ENCODE measurements around the gene SLC34A3. TPM values are rescaled to one million over a fixed set of nuclear protein-coding genes. Genes with fewer than 3 reads are reported as not detected.

The SLC34A3 gene
- total RNA-seq, 1 experiment from 2014 or later: not detected

DNA sequence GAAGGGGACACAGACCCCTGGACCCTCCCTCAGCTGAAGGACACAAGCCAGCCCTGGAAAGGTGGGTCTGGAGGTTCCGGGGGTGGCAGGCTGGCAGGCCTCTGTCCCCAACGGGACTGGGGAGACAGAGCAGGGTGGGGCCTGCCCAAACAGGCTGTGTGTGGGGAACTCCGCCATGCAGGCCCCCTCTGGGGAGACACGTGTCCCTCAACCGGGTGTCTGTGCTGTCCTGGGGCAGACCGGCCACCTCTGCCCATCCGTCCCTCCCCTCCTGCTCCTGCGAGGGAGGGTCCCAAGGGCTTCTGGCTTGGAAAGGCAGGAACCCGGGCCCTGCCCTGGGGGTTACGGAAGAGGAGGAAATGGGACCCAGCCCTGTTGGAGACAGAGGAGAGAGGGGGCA, 1.4 kb downstream of the SLC34A3 start:
- Mint-ChIP-seq H3K36me3 (ENCODE audit: insufficient read depth, unreplicated experiment) (peaks cover 7% of the 10 kb centered on the region), H3K27me3 (ENCODE audit: insufficient read depth, unreplicated experiment) (no peaks in the 10 kb centered on the region), H3K4me3 (ENCODE audit: unreplicated experiment) (no peak overlapping the region), H3K4me1 (ENCODE audit: insufficient read depth, unreplicated experiment) (peaks cover 6% of the 10 kb centered on the region), H3K27ac (ENCODE audit: low read depth, unreplicated experiment) (no peak overlapping the region), H3K9me3 (ENCODE audit: unreplicated experiment) (no peaks in the 10 kb centered on the region)
- TF ChIP-seq, protein P1, sequence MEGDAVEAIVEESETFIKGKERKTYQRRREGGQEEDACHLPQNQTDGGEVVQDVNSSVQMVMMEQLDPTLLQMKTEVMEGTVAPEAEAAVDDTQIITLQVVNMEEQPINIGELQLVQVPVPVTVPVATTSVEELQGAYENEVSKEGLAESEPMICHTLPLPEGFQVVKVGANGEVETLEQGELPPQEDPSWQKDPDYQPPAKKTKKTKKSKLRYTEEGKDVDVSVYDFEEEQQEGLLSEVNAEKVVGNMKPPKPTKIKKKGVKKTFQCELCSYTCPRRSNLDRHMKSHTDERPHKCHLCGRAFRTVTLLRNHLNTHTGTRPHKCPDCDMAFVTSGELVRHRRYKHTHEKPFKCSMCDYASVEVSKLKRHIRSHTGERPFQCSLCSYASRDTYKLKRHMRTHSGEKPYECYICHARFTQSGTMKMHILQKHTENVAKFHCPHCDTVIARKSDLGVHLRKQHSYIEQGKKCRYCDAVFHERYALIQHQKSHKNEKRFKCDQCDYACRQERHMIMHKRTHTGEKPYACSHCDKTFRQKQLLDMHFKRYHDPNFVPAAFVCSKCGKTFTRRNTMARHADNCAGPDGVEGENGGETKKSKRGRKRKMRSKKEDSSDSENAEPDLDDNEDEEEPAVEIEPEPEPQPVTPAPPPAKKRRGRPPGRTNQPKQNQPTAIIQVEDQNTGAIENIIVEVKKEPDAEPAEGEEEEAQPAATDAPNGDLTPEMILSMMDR (IDR thresholded peaks at IDR 0.05; ENCODE audit: unreplicated experiment): no peak
- ChIA-PET POLR2A (no interaction called here), CTCF (no interaction called here)
- intact Hi-C loops (cut with micrococcal nuclease): no loop called here
- no peak for DNase-seq (ENCODE audit: unreplicated experiment)
- BruUV-seq (replicated peaks): no TSS peak

DNA sequence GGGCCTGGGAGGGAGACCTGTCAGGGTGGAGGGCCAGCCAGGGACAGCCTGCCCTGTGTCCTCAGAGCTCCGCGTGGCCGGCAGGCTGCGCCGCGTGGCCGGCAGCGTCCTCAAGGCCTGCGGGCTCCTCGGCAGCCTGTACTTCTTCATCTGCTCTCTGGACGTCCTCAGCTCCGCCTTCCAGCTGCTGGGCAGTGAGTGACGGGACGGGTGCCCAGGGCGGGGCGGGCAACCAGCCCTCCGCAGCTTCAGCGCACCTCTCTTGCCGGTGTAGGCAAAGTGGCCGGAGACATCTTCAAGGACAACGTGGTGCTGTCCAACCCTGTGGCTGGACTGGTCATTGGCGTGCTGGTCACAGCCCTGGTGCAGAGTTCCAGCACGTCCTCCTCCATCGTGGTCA, 1.8 kb downstream of the SLC34A3 start:
- TF ChIP-seq, protein P1 (IDR thresholded peaks at IDR 0.05; ENCODE audit: unreplicated experiment): no peak
- H3K27ac Mint-ChIP-seq (ENCODE audit: low read depth, unreplicated experiment): no peak overlapping the region
- peaks cover 4% of the 10 kb centered on the region for H3K4me1 Mint-ChIP-seq (ENCODE audit: insufficient read depth, unreplicated experiment)
- H3K4me3 Mint-ChIP-seq (ENCODE audit: unreplicated experiment): no peak overlapping the region
- CTCF ChIA-PET: interaction anchor here (0.5 kb wide), 1 partner anchor 186 kb away, joined by 3 read pairs; no protein-coding TSS in a partner anchor
- H3K9me3 Mint-ChIP-seq (ENCODE audit: unreplicated experiment): no peaks in the 10 kb centered on the region
- DNase-seq (ENCODE audit: unreplicated experiment): no peak
- no TSS peak for BruUV-seq (replicated peaks)
- intact Hi-C loops (cut with micrococcal nuclease): no loop called here
- POLR2A ChIA-PET: no interaction called here
- H3K27me3 Mint-ChIP-seq (ENCODE audit: insufficient read depth, unreplicated experiment): no peaks in the 10 kb centered on the region
- H3K36me3 Mint-ChIP-seq (ENCODE audit: insufficient read depth, unreplicated experiment): peaks cover 7% of the 10 kb centered on the region

DNA sequence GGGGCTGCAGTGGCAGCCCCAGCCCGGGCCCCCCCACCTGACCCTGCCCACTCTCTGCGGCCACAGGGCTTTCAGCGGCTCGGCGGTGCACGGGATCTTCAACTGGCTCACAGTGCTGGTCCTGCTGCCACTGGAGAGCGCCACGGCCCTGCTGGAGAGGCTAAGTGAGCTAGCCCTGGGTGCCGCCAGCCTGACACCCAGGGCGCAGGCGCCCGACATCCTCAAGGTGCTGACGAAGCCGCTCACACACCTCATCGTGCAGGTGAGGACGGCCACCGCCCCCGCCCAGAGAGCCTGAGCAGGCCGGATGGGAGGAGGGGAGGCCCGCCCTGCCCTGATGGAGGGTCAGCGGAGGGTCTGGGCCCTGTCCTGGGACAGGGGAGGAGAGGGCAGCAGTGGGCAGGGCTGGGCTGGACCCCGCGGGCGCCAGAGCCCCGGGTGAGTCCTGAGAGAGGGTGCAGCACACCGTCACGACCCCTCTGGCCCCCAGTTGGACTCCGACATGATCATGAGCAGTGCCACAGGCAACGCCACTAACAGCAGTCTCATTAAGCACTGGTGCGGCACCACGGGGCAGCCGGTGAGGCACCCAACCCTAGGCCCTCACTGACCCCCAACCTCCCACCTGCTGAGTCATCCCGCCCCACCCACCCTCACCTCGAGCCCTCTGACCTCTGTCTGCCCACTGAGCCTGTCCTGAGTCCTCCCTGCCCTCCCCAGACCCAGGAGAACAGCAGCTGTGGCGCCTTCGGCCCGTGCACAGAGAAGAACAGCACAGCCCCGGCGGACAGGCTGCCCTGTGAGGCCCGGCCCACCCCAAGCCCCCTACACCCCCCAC, 2.7 kb downstream of the SLC34A3 start:
- POLR2A ChIA-PET: no interaction called here
- TF ChIP-seq, protein P1 (IDR thresholded peaks at IDR 0.05; ENCODE audit: unreplicated experiment): no peak
- no TSS peak for BruUV-seq (replicated peaks)
- H3K4me3 Mint-ChIP-seq (ENCODE audit: unreplicated experiment): no peak overlapping the region
- no peaks in the 10 kb centered on the region for H3K27me3 Mint-ChIP-seq (ENCODE audit: insufficient read depth, unreplicated experiment)
- no peak overlapping the region for H3K27ac Mint-ChIP-seq (ENCODE audit: low read depth, unreplicated experiment)
- intact Hi-C loops (cut with micrococcal nuclease): no loop called here
- CTCF ChIA-PET: no interaction called here
- H3K36me3 Mint-ChIP-seq (ENCODE audit: insufficient read depth, unreplicated experiment): peaks cover 7% of the 10 kb centered on the region
- no peaks in the 10 kb centered on the region for H3K9me3 Mint-ChIP-seq (ENCODE audit: unreplicated experiment)
- H3K4me1 Mint-ChIP-seq (ENCODE audit: insufficient read depth, unreplicated experiment): no peaks in the 10 kb centered on the region
- DNase-seq (ENCODE audit: unreplicated experiment): no peak

DNA sequence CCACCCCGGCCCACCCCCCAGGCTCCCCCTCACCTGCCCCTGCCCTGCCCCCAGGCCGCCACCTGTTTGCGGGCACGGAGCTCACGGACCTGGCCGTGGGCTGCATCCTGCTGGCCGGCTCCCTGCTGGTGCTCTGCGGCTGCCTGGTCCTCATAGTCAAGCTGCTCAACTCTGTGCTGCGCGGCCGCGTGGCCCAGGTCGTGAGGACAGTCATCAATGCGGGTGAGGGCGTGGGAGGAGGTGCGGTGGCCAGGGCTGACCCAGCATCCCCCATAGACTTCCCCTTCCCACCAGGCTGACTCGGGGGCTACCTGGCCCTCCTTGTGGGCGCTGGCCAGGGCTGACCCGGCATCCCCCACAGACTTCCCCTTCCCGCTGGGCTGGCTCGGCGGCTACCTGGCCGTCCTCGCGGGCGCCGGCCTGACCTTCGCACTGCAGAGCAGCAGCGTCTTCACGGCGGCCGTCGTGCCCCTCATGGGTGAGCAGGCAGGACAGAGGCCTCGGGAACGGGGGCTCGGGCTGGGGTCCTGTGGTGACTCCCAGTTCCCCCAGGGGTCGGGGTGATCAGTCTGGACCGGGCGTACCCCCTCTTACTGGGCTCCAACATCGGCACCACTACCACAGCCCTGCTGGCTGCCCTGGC, 3.5 kb downstream of the SLC34A3 start:
- ChIA-PET CTCF (interaction anchor here (1.7 kb wide), 1 partner anchor 114 kb away, joined by 4 read pairs; no protein-coding TSS in a partner anchor), POLR2A (no interaction called here)
- Mint-ChIP-seq H3K4me3 (ENCODE audit: unreplicated experiment) (no peak overlapping the region), H3K9me3 (ENCODE audit: unreplicated experiment) (no peaks in the 10 kb centered on the region), H3K4me1 (ENCODE audit: insufficient read depth, unreplicated experiment) (no peaks in the 10 kb centered on the region), H3K27me3 (ENCODE audit: insufficient read depth, unreplicated experiment) (no peaks in the 10 kb centered on the region), H3K36me3 (ENCODE audit: insufficient read depth, unreplicated experiment) (peaks cover 7% of the 10 kb centered on the region), H3K27ac (ENCODE audit: low read depth, unreplicated experiment) (no peak overlapping the region)
- DNase-seq (ENCODE audit: unreplicated experiment): no peak
- TF ChIP-seq, protein P1 (IDR thresholded peaks at IDR 0.05; ENCODE audit: unreplicated experiment): no peak
- BruUV-seq (replicated peaks): no TSS peak
- intact Hi-C loops (cut with micrococcal nuclease): no loop called here

Measured in MCF 10A (cell line).